ENCODE data around the gene TMEM260. TPM values are rescaled to one million over a fixed set of nuclear protein-coding genes. Genes with fewer than 3 reads are reported as not detected.

TMEM260 gene
- total RNA-seq, 1 experiment from 2014 or later: 20.0 TPM

DNA sequence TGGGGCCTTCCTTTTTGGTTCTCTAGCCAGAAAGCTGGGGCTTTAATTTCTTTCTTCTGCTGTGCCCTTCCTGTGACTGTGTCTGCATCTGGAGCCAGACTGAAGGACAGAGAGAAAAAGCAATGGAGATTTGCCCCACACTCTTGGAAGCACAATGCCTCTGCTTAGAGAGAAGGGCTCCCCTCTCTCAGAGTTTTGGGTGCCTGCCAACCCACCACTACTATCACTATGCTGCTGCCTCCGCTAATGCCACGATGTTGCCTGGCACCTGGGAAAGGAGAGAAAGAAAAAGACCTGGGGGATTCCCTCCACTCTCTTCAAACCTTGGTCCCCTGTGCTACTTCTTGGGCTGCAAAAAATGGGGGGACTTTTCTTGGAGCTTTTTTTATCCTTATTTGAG lies 52.6 kb downstream of the TMEM260 start:
- H4K5ac ChIP-seq (ENCODE audit: insufficient read length, low read depth, low read length): no peak overlapping the region
- no peaks in the 10 kb centered on the region for H4K20me1 ChIP-seq (ENCODE audit: control insufficient read depth, insufficient read depth, insufficient read length)
- no peaks in the 10 kb centered on the region for H3K9me3 ChIP-seq (ENCODE audit: control insufficient read depth, low read depth, low read length)
- H2BK15ac ChIP-seq (ENCODE audit: low read depth, low read length): no peak overlapping the region
- H3K27ac ChIP-seq (ENCODE audit: insufficient read length, low read depth, low read length): no peak overlapping the region
- no peak overlapping the region for H3K4ac ChIP-seq (ENCODE audit: low read depth, low read length)
- no peak overlapping the region for H3K56ac ChIP-seq (ENCODE audit: insufficient read length, low read depth, low read length)
- Mint-ChIP-seq H3K27me3 (ENCODE audit: low read depth) (no peaks in the 10 kb centered on the region), H3K4me3 (no peak overlapping the region), H3K27ac (no peak overlapping the region), H3K9me3 (peaks cover 9 to 13% of the 10 kb centered on the region in 2 experiments), H3K4me1 (no peaks in the 10 kb centered on the region), H3K36me3 (ENCODE audit: insufficient read depth in 1 of 3, low read depth in 3 of 3) (peaks cover 49 to 69% (median 68%) of the 10 kb centered on the region in 3 experiments)
- no peaks in the 10 kb centered on the region for H3K79me1 ChIP-seq (ENCODE audit: insufficient read depth, low read depth, low read length, poor library complexity, severe bottlenecking)
- no peak overlapping the region for H2BK12ac ChIP-seq (ENCODE audit: insufficient read length, low read depth, low read length)
- H3K23ac ChIP-seq (ENCODE audit: insufficient read length, low read depth, low read length): no peak overlapping the region
- no CpG with 5 or more reads among the region's 2 CpGs for WGBS (ENCODE audit: extremely low coverage, insufficient read length, low lambda C conversion rate)
- no peak overlapping the region for H3K4me2 ChIP-seq (ENCODE audit: insufficient read depth, insufficient read length, low read length)
- no peak overlapping the region for H2AFZ ChIP-seq (ENCODE audit: low read length)
- no peaks in the 10 kb centered on the region for H3K4me1 ChIP-seq (ENCODE audit: insufficient read depth, low read length)
- no peaks in the 10 kb centered on the region for H3K23me2 ChIP-seq (ENCODE audit: insufficient read length, low read depth, low read length, poor library complexity, severe bottlenecking)
- TF ChIP-seq, protein P1, sequence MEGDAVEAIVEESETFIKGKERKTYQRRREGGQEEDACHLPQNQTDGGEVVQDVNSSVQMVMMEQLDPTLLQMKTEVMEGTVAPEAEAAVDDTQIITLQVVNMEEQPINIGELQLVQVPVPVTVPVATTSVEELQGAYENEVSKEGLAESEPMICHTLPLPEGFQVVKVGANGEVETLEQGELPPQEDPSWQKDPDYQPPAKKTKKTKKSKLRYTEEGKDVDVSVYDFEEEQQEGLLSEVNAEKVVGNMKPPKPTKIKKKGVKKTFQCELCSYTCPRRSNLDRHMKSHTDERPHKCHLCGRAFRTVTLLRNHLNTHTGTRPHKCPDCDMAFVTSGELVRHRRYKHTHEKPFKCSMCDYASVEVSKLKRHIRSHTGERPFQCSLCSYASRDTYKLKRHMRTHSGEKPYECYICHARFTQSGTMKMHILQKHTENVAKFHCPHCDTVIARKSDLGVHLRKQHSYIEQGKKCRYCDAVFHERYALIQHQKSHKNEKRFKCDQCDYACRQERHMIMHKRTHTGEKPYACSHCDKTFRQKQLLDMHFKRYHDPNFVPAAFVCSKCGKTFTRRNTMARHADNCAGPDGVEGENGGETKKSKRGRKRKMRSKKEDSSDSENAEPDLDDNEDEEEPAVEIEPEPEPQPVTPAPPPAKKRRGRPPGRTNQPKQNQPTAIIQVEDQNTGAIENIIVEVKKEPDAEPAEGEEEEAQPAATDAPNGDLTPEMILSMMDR (conservative IDR thresholded peaks at IDR 0.05): no peak
- no peak overlapping the region for H2AK5ac ChIP-seq (ENCODE audit: insufficient read length, low read length)
- H2BK5ac ChIP-seq (ENCODE audit: insufficient read length, low read length): no peak overlapping the region
- no peak overlapping the region for H3K9ac ChIP-seq (ENCODE audit: extremely low read depth, insufficient read length, low read length)
- H2BK20ac ChIP-seq (ENCODE audit: low read depth, low read length, poor library complexity, severe bottlenecking): no peak overlapping the region
- H4K8ac ChIP-seq (replicated peaks; ENCODE audit: insufficient read length, low read depth, low read length): no peak overlapping the region
- H3T11ph ChIP-seq (ENCODE audit: low read length): no peak overlapping the region
- DNase-seq: no peak
- H2BK120ac ChIP-seq (ENCODE audit: low read depth, low read length, poor library complexity, severe bottlenecking): no peak overlapping the region
- no peak overlapping the region for H3K18ac ChIP-seq (ENCODE audit: insufficient read length, low read depth, low read length)
- H3K14ac ChIP-seq (ENCODE audit: insufficient read depth, low read length): no peak overlapping the region
- H3K27me3 ChIP-seq (ENCODE audit: insufficient read depth, low read length): no peaks in the 10 kb centered on the region
- H4K91ac ChIP-seq (ENCODE audit: insufficient read length, low read depth, low read length): no peak overlapping the region
- H3K79me2 ChIP-seq (ENCODE audit: insufficient read depth, low read length): no peaks in the 10 kb centered on the region

Measured in H9 (cell line).